ENCODE results near the gene RALGAPA2. TPM values are rescaled to one million over a fixed set of nuclear protein-coding genes. Genes with fewer than 3 reads are reported as not detected.

RALGAPA2 gene
- total RNA-seq, 2 donors from 2014 or later = 36.5 to 53.2 TPM

- no peaks in the 10 kb centered on the region for H3K27me3 ChIP-seq (replicated peaks; ENCODE audit: insufficient read depth)
- TF ChIP-seq POLR2A (IDR thresholded peaks at IDR 0.05) = no peak
- no peak for TF ChIP-seq POLR2AphosphoS5 (IDR thresholded peaks at IDR 0.05)
- intact Hi-C loops (cut with DNase I) = no loop called here
- H3K4me3 ChIP-seq = no peak overlapping the region
- H3K27ac ChIP-seq = no peak overlapping the region
- no peaks in the 10 kb centered on the region for H3K4me1 ChIP-seq (replicated peaks)
- H3K36me3 ChIP-seq = no peaks in the 10 kb centered on the region
- no peak for DNase-seq (ENCODE audit: low spot score)
- H3K9me3 ChIP-seq = no peaks in the 10 kb centered on the region
- 98% methylated on average over 7 of the region's 7 CpGs for WGBS
Observed at GRCh38 chr20:20398123-20398522, 314.3 kb downstream of the RALGAPA2 start.

- Histone ChIP-seq H3K9me3 (no peaks in the 10 kb centered on the region), H3K36me3 (no peaks in the 10 kb centered on the region), H3K27me3 (replicated peaks; ENCODE audit: insufficient read depth) (no peaks in the 10 kb centered on the region), H3K4me3 (no peak overlapping the region), H3K27ac (no peak overlapping the region), H3K4me1 (replicated peaks) (no peaks in the 10 kb centered on the region)
- no peak for DNase-seq (ENCODE audit: low spot score)
- WGBS = 90% methylated on average over 3 of the region's 3 CpGs
- TF ChIP-seq CTCF (IDR thresholded peaks at IDR 0.05) = no peak
- TF ChIP-seq POLR2AphosphoS5 (IDR thresholded peaks at IDR 0.05) = no peak
- no peak for TF ChIP-seq POLR2A (IDR thresholded peaks at IDR 0.05)
- intact Hi-C loops (cut with DNase I) = no loop called here
Observed at GRCh38 chr20:20396794-20397193, 315.6 kb downstream of the RALGAPA2 start.

- Histone ChIP-seq H3K9me3 (no peaks in the 10 kb centered on the region), H3K4me3 (no peak overlapping the region), H3K27ac (no peak overlapping the region), H3K36me3 (no peaks in the 10 kb centered on the region), H3K4me1 (replicated peaks) (no peaks in the 10 kb centered on the region), H3K27me3 (replicated peaks; ENCODE audit: insufficient read depth) (no peaks in the 10 kb centered on the region)
- WGBS = 53% methylated on average over 29 of the region's 29 CpGs
- TF ChIP-seq CTCF (IDR thresholded peaks at IDR 0.05) = no peak
- intact Hi-C loops (cut with DNase I) = no loop called here
- DNase-seq (ENCODE audit: low spot score) = no peak
Observed at GRCh38 chr20:20395903-20396568, 316.4 kb downstream of the RALGAPA2 start.

GRCh38 chr20:20395087-20395486, 317.4 kb downstream of the RALGAPA2 start:
- no peaks in the 10 kb centered on the region for H3K4me1 ChIP-seq (replicated peaks)
- H3K36me3 ChIP-seq = no peaks in the 10 kb centered on the region
- H3K27ac ChIP-seq = no peak overlapping the region
- H3K27me3 ChIP-seq (replicated peaks; ENCODE audit: insufficient read depth) = no peaks in the 10 kb centered on the region
- WGBS = 96% methylated on average over 12 of the region's 12 CpGs
- no peaks in the 10 kb centered on the region for H3K9me3 ChIP-seq
- DNase-seq (ENCODE audit: low spot score) = no peak
- H3K4me3 ChIP-seq = no peak overlapping the region
- TF ChIP-seq POLR2A (IDR thresholded peaks at IDR 0.05) (no peak), CTCF (IDR thresholded peaks at IDR 0.05) (no peak), POLR2AphosphoS5 (IDR thresholded peaks at IDR 0.05) (no peak)
- intact Hi-C loops (cut with DNase I) = no loop called here

GRCh38 chr20:20393207-20394120, 319.0 kb downstream of the RALGAPA2 start:
- no peak overlapping the region for H3K4me3 ChIP-seq
- no peaks in the 10 kb centered on the region for H3K27me3 ChIP-seq (replicated peaks; ENCODE audit: insufficient read depth)
- intact Hi-C loops (cut with DNase I) = no loop called here
- H3K9me3 ChIP-seq = no peaks in the 10 kb centered on the region
- no peaks in the 10 kb centered on the region for H3K4me1 ChIP-seq (replicated peaks)
- 80% methylated on average over 20 of the region's 20 CpGs for WGBS
- H3K27ac ChIP-seq = no peak overlapping the region
- H3K36me3 ChIP-seq = no peaks in the 10 kb centered on the region
- TF ChIP-seq CTCF (IDR thresholded peaks at IDR 0.05) = no peak
- TF ChIP-seq POLR2A (IDR thresholded peaks at IDR 0.05) = no peak
- TF ChIP-seq POLR2AphosphoS5 (IDR thresholded peaks at IDR 0.05) = no peak
- DNase-seq (ENCODE audit: low spot score) = no peak
